K562 (cell line): ENCODE data around the gene BBOX1.

Experiments used
- CBFB ChIP-seq: sonication (generic); formaldehyde crosslinking; IDR thresholded peaks from 2 replicates; pipeline ENCODE4 v1.4.0; 2020; ENCODE audit warnings: mild to moderate bottlenecking, missing genetic modification reagents
- CBX3 ChIP-seq, 2 experiments: IDR thresholded peaks; 1 replicate in 1 of 2; 2 replicates in 1 of 2; pipeline ENCODE4 v1.6.1; 2012; ENCODE audit warnings: inconsistent platforms in 2 of 2, low read length in 2 of 2, borderline replicate concordance in 1 of 2, control low read depth in 1 of 2
- DMBX1 ChIP-seq: fragments of 250-450 bp; sonication (Bioruptor Pico); IDR thresholded peaks from 2 replicates; pipeline ENCODE4 v1.8.0; 2022; ENCODE audit warnings: inconsistent platforms, mild to moderate bottlenecking, moderate library complexity, borderline replicate concordance
- HDAC2 ChIP-seq: fragments of 450-650 bp; IDR thresholded peaks from 2 replicates; pipeline ENCODE4 v1.6.1; 2016; ENCODE audit warnings: mild to moderate bottlenecking
- ILK ChIP-seq: fragments of 450-650 bp; IDR thresholded peaks from 2 replicates; pipeline ENCODE4 v1.6.1; 2016; ENCODE audit warnings: missing genetic modification characterization, low read depth, mild to moderate bottlenecking, missing compliant biosample characterization, moderate library complexity, borderline replicate concordance
- JUNB ChIP-seq: fragments of 450-650 bp; formaldehyde crosslinking; conservative IDR thresholded peaks from 2 replicates; pipeline ENCODE4 v1.4.0; 2020; ENCODE audit warnings: mild to moderate bottlenecking
- NR3C1 ChIP-seq: sonication (generic); formaldehyde crosslinking; IDR thresholded peaks from 2 replicates; pipeline ENCODE4 v1.8.1; 2022; ENCODE audit warnings: missing genetic modification reagents
- ZNF133 ChIP-seq: fragments of 250-450 bp; sonication (Bioruptor Pico); IDR thresholded peaks from 2 replicates; pipeline ENCODE4 v1.4.0; 2020; ENCODE audit warnings: mild to moderate bottlenecking
- TF ChIP-seq, protein P1 (sequence below): sonication (generic); formaldehyde crosslinking; IDR thresholded peaks from 2 replicates; pipeline ENCODE4 v1.8.1; 2023; ENCODE audit warnings: mild to moderate bottlenecking, missing genetic modification reagents
- TF ChIP-seq, protein P2 (sequence below), 2 experiments: fragments of 450-650 bp in 1 of 2; IDR thresholded peaks; 2 replicates each; pipeline ENCODE4 v1.6.1; 2011 to 2017; ENCODE audit warnings: low read depth in 2 of 2, antibody characterized with exemption in 1 of 2, borderline replicate concordance in 1 of 2, low read length in 1 of 2, mild to moderate bottlenecking in 1 of 2, mixed read lengths in 1 of 2; ENCODE audit not compliant: control insufficient read depth in 1 of 2

- TF ChIP-seq, protein P1, sequence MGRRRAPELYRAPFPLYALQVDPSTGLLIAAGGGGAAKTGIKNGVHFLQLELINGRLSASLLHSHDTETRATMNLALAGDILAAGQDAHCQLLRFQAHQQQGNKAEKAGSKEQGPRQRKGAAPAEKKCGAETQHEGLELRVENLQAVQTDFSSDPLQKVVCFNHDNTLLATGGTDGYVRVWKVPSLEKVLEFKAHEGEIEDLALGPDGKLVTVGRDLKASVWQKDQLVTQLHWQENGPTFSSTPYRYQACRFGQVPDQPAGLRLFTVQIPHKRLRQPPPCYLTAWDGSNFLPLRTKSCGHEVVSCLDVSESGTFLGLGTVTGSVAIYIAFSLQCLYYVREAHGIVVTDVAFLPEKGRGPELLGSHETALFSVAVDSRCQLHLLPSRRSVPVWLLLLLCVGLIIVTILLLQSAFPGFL (CRISPR knock-in tag): no peak
- no peak for TF ChIP-seq ZNF133
- no peak for TF ChIP-seq HDAC2
- TF ChIP-seq ILK (tag): no peak
- TF ChIP-seq CBFB (CRISPR knock-in tag): no peak
- no peak for TF ChIP-seq JUNB (CRISPR knock-in tag)
- TF ChIP-seq, protein P2, sequence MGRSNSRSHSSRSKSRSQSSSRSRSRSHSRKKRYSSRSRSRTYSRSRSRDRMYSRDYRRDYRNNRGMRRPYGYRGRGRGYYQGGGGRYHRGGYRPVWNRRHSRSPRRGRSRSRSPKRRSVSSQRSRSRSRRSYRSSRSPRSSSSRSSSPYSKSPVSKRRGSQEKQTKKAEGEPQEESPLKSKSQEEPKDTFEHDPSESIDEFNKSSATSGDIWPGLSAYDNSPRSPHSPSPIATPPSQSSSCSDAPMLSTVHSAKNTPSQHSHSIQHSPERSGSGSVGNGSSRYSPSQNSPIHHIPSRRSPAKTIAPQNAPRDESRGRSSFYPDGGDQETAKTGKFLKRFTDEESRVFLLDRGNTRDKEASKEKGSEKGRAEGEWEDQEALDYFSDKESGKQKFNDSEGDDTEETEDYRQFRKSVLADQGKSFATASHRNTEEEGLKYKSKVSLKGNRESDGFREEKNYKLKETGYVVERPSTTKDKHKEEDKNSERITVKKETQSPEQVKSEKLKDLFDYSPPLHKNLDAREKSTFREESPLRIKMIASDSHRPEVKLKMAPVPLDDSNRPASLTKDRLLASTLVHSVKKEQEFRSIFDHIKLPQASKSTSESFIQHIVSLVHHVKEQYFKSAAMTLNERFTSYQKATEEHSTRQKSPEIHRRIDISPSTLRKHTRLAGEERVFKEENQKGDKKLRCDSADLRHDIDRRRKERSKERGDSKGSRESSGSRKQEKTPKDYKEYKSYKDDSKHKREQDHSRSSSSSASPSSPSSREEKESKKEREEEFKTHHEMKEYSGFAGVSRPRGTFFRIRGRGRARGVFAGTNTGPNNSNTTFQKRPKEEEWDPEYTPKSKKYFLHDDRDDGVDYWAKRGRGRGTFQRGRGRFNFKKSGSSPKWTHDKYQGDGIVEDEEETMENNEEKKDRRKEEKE (IDR thresholded peaks at IDR 0.05; ENCODE audit: borderline replicate concordance in 1 of 2, control insufficient read depth in 1 of 2, low read depth in 2 of 2, low read length in 1 of 2): no peak
- no peak for TF ChIP-seq NR3C1 (CRISPR knock-in tag)
- no peak for TF ChIP-seq DMBX1 (CRISPR knock-in tag)
- TF ChIP-seq CBX3 (IDR thresholded peaks at IDR 0.05; ENCODE audit: borderline replicate concordance in 1 of 2, low read length in 2 of 2): no peak
Observed at GRCh38 chr11:27018902-27019529, 21.6 kb upstream of the BBOX1 start.
